Hepatocyte (in vitro differentiated cells): Measurements from ENCODE around the gene CAP1. TPM values are rescaled to one million over a fixed set of nuclear protein-coding genes. Genes with fewer than 3 reads are reported as not detected.

Experiments
- DNase-seq: peaks from one replicate; pipeline ENCODE4 v3.0.0-alpha.2; 2016; ENCODE audit warnings: low spot score
- H2AFZ ChIP-seq: fragments of 200-600 bp; sonication (generic); 2 replicates; pipeline ENCODE4 v1.6.0; 2016; ENCODE audit warnings: antibody characterized with exemption, mild to moderate bottlenecking
- H3K27ac ChIP-seq: fragments of 200-600 bp; sonication (generic); 2 replicates; pipeline ENCODE4 v1.5.1; 2016; ENCODE audit warnings: mild to moderate bottlenecking
- H3K27me3 ChIP-seq: fragments of 200-600 bp; sonication (generic); 2 replicates; pipeline ENCODE4 v1.6.1; 2016
- H3K36me3 ChIP-seq: fragments of 200-600 bp; sonication (generic); replicated peaks from 2 replicates; pipeline ENCODE4 v1.5.1; 2016; ENCODE audit warnings: low read depth; ENCODE audit not compliant: insufficient read depth
- H3K4me1 ChIP-seq: fragments of 200-600 bp; sonication (generic); 2 replicates; pipeline ENCODE4 v1.5.1; 2016; ENCODE audit warnings: mild to moderate bottlenecking, moderate library complexity; ENCODE audit not compliant: insufficient read depth
- H3K4me2 ChIP-seq: fragments of 200-600 bp; sonication (generic); 2 replicates; pipeline ENCODE4 v1.6.0; 2016
- H3K4me3 ChIP-seq: fragments of 200-600 bp; sonication (generic); 2 replicates; pipeline ENCODE4 v1.5.1; 2016; ENCODE audit warnings: mild to moderate bottlenecking
- H3K79me2 ChIP-seq: fragments of 200-600 bp; sonication (generic); 2 replicates; pipeline ENCODE4 v1.6.0; 2017; ENCODE audit warnings: mild to moderate bottlenecking
- H3K9me2 ChIP-seq: fragments of 200-600 bp; sonication (generic); replicated peaks from 2 replicates; pipeline ENCODE4 v1.6.0; 2017; ENCODE audit warnings: mild to moderate bottlenecking; ENCODE audit not compliant: insufficient read depth
- H3K9me3 ChIP-seq: fragments of 200-600 bp; sonication (generic); 2 replicates; pipeline ENCODE4 v1.5.1; 2016; ENCODE audit warnings: low read depth, mild to moderate bottlenecking
- H4K20me1 ChIP-seq: fragments of 200-600 bp; sonication (generic); 2 replicates; pipeline ENCODE4 v1.6.0; 2016; ENCODE audit warnings: mild to moderate bottlenecking; ENCODE audit not compliant: insufficient read depth, poor library complexity, severe bottlenecking
- EZH2 ChIP-seq: fragments of 200-600 bp; sonication (generic); IDR thresholded peaks from 2 replicates; pipeline ENCODE4 v1.6.1; 2016; ENCODE audit warnings: antibody characterized with exemption, mild to moderate bottlenecking, borderline replicate concordance
- EZH2phosphoT487 ChIP-seq: fragments of 200-600 bp; sonication (generic); IDR thresholded peaks from one replicate; pipeline ENCODE4 v1.6.1; 2018; ENCODE audit warnings: antibody characterized with exemption, mild to moderate bottlenecking, low read depth, moderate library complexity; ENCODE audit not compliant: unreplicated experiment, severe bottlenecking
- WGBS: methylation state at CpG from one replicate; pipeline ENCODE4 v1.1.6; 2016; ENCODE audit warnings: low lambda C conversion rate; ENCODE audit errors: missing lambda C conversion rate; 5-methylcytosine and 5-hydroxymethylcytosine counted together
- polyA plus RNA-seq: library from polyadenylated mRNA; unstranded; fragments of >200 nt; fragmentation: Nextera tagmentation; extraction: Ambion mirVana; gene quantifications from 2 replicates; pipeline ENCODE4 v1.2.1, GENCODE V29; 2016
- total RNA-seq: library from RNA; depleted of rRNA; stranded (reverse); fragments of >200 nt; gene quantifications from 2 replicates; pipeline ENCODE4 v1.2.3, GENCODE V29; 2014
- TF ChIP-seq, protein P1 (sequence below): fragments of 200-600 bp; sonication (generic); IDR thresholded peaks from 2 replicates; pipeline ENCODE4 v1.5.1; 2016; ENCODE audit warnings: antibody characterized with exemption, mild to moderate bottlenecking; ENCODE audit not compliant: poor library complexity

The CAP1 gene
- total and polyA plus RNA-seq, 2 experiments from 2014 or later: 186 to 191 TPM

DNA sequence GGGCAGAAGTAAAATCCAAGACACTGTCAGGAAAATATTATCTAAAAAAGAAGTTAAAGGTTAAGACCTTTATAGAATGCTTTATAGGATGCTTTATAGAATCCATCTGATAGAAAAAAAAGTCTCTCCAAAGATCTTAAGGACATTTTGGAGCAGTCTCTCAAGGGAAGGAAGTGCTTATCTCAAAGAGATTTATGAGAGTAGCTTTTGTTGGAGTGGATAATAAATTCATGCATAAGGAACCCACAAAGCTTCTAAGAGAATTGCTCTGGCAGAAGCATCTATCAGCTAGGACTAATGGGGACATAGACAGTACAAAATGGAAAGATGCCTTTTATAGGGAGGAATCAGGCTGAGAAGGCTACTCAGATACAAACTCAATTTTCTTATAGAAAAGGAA lies 12.9 kb upstream of the CAP1 start:
- Histone ChIP-seq H2AFZ (no peak overlapping the region), H3K4me3 (no peak overlapping the region), H3K4me2 (no peak overlapping the region), H3K79me2 (no peaks in the 10 kb centered on the region), H3K9me3 (no peaks in the 10 kb centered on the region), H3K9me2 (no peaks in the 10 kb centered on the region), H4K20me1 (no peaks in the 10 kb centered on the region), H3K27me3 (no peaks in the 10 kb centered on the region), H3K4me1 (peaks cover 10% of the 10 kb centered on the region), H3K27ac (no peak overlapping the region), H3K36me3 (no peaks in the 10 kb centered on the region)
- TF ChIP-seq EZH2phosphoT487 (no peak), EZH2 (no peak)
- TF ChIP-seq, protein P1, sequence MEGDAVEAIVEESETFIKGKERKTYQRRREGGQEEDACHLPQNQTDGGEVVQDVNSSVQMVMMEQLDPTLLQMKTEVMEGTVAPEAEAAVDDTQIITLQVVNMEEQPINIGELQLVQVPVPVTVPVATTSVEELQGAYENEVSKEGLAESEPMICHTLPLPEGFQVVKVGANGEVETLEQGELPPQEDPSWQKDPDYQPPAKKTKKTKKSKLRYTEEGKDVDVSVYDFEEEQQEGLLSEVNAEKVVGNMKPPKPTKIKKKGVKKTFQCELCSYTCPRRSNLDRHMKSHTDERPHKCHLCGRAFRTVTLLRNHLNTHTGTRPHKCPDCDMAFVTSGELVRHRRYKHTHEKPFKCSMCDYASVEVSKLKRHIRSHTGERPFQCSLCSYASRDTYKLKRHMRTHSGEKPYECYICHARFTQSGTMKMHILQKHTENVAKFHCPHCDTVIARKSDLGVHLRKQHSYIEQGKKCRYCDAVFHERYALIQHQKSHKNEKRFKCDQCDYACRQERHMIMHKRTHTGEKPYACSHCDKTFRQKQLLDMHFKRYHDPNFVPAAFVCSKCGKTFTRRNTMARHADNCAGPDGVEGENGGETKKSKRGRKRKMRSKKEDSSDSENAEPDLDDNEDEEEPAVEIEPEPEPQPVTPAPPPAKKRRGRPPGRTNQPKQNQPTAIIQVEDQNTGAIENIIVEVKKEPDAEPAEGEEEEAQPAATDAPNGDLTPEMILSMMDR: no peak
- DNase-seq: no peak

GRCh38 chr1:40029608-40030007 lies 10.9 kb upstream of the CAP1 start:
- Histone ChIP-seq H3K4me2 (no peak overlapping the region), H3K27me3 (no peaks in the 10 kb centered on the region), H4K20me1 (no peaks in the 10 kb centered on the region), H3K4me3 (no peak overlapping the region), H3K9me3 (no peaks in the 10 kb centered on the region), H3K36me3 (no peaks in the 10 kb centered on the region), H3K79me2 (no peaks in the 10 kb centered on the region), H3K27ac (peak overlapping the region; percentile 74), H3K4me1 (peaks cover 10% of the 10 kb centered on the region), H2AFZ (no peak overlapping the region), H3K9me2 (no peaks in the 10 kb centered on the region)
- 65% methylated on average over 3 of the region's 3 CpGs for WGBS
- DNase-seq: peak; percentile 48
- no peak for TF ChIP-seq EZH2
- no peak for TF ChIP-seq EZH2phosphoT487
- TF ChIP-seq, protein P1: no peak

GRCh38 chr1:40030528-40031135 lies 9.9 kb upstream of the CAP1 start:
- WGBS: 41% methylated on average over 3 of the region's 3 CpGs
- no peaks in the 10 kb centered on the region for H3K9me2 ChIP-seq
- DNase-seq: peak; percentile 68
- no peak overlapping the region for H3K4me3 ChIP-seq
- H3K4me1 ChIP-seq: peaks cover 10% of the 10 kb centered on the region
- H3K36me3 ChIP-seq: no peaks in the 10 kb centered on the region
- H3K27ac ChIP-seq: peak overlapping the region; percentile 74
- no peaks in the 10 kb centered on the region for H3K79me2 ChIP-seq
- H3K9me3 ChIP-seq: no peaks in the 10 kb centered on the region
- TF ChIP-seq, protein P1: no peak
- TF ChIP-seq EZH2phosphoT487 (no peak), EZH2 (no peak)
- H3K27me3 ChIP-seq: no peaks in the 10 kb centered on the region
- H2AFZ ChIP-seq: no peak overlapping the region
- no peak overlapping the region for H3K4me2 ChIP-seq
- H4K20me1 ChIP-seq: no peaks in the 10 kb centered on the region
